Neural cell (in vitro differentiated cells): ENCODE measurements around the gene NHEJ1.

Experiments used
- MXI1 ChIP-seq: fragments of 450-650 bp; conservative IDR thresholded peaks from 2 replicates; pipeline ENCODE4 v1.6.1; 2014; ENCODE audit warnings: antibody characterized with exemption, mild to moderate bottlenecking; ENCODE audit not compliant: poor library complexity, severe bottlenecking
- POLR2AphosphoS5 ChIP-seq: IDR thresholded peaks from 2 replicates; pipeline ENCODE4 v1.6.1; 2012
- RAD21 ChIP-seq: fragments of 450-650 bp; conservative IDR thresholded peaks from 2 replicates; pipeline ENCODE4 v1.6.1; 2014; ENCODE audit warnings: antibody characterized with exemption, mild to moderate bottlenecking, moderate library complexity
- TF ChIP-seq, protein P1 (sequence below): fragments of 450-650 bp; IDR thresholded peaks from 2 replicates; pipeline ENCODE4 v1.5.1; 2014; ENCODE audit warnings: antibody characterized with exemption, mild to moderate bottlenecking, moderate library complexity; ENCODE audit not compliant: poor library complexity, severe bottlenecking

DNA sequence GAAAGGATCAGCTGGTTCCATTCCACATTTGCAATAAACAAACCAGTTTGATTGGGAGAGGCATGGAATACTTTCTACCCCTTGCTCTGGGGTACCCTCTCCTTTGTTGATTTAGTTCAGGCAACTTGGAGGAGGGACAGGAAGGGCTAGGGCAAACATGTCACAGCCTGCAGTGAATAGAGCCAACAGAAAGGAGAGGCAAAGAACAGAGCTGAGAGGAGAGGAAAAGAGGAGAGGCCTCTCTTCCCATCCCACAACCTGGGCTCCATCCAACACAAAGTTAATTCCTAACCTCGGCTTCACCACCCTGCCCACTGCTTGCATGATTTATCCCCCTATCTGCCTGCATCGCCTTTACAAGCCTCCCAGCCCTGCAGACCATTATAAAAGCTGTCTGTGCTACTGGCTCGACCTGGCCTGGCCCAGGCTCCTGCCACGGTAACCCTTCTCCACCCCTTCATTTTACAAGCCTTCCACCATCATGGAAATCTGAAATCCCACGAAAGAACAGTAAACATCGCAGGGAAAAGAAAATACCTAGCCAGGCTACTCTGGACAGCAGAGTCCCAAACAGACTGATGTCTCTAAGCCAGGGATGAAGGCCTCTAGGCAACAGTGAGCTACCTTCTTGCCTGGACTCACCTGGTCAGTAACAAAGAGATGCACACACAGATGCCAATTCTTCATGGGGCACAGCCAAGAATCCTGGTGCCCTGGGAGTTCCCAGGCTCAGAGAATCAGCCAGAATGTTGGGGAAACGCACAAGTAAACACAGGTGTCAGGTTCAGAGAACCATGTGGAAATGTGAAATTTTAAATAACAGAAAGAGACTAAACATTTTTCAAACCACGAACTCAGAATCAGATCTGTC lies 43.6 kb downstream of the NHEJ1 start:
- TF ChIP-seq, protein P1, sequence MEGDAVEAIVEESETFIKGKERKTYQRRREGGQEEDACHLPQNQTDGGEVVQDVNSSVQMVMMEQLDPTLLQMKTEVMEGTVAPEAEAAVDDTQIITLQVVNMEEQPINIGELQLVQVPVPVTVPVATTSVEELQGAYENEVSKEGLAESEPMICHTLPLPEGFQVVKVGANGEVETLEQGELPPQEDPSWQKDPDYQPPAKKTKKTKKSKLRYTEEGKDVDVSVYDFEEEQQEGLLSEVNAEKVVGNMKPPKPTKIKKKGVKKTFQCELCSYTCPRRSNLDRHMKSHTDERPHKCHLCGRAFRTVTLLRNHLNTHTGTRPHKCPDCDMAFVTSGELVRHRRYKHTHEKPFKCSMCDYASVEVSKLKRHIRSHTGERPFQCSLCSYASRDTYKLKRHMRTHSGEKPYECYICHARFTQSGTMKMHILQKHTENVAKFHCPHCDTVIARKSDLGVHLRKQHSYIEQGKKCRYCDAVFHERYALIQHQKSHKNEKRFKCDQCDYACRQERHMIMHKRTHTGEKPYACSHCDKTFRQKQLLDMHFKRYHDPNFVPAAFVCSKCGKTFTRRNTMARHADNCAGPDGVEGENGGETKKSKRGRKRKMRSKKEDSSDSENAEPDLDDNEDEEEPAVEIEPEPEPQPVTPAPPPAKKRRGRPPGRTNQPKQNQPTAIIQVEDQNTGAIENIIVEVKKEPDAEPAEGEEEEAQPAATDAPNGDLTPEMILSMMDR = no peak
- no peak for TF ChIP-seq POLR2AphosphoS5
- TF ChIP-seq MXI1 = no peak
- no peak for TF ChIP-seq RAD21
